Chondrocyte (in vitro differentiated cells): ENCODE results near the gene ZNF664. TPM values are rescaled to one million over a fixed set of nuclear protein-coding genes. Genes with fewer than 3 reads are reported as not detected.

Experiments
- DNase-seq: peaks from one replicate; pipeline ENCODE4 v3.0.0; 2021; ENCODE audit warnings: mixed read lengths, low spot score
- H3K27ac Mint-ChIP-seq: one replicate; pipeline ENCODE4 v1.8.0; 2021; ENCODE audit warnings: mild to moderate bottlenecking, moderate library complexity, mixed read lengths; ENCODE audit not compliant: unreplicated experiment
- H3K27me3 Mint-ChIP-seq: 2 replicates; pipeline ENCODE4 v1.8.0; 2021; ENCODE audit warnings: low read depth, mixed read lengths
- H3K36me3 Mint-ChIP-seq: 2 replicates; pipeline ENCODE4 v1.8.0; 2021; ENCODE audit warnings: low read depth, mixed read lengths
- H3K4me1 Mint-ChIP-seq: 2 replicates; pipeline ENCODE4 v1.8.0; 2021; ENCODE audit warnings: low read depth, mild to moderate bottlenecking, mixed read lengths
- H3K4me3 Mint-ChIP-seq: one replicate; pipeline ENCODE4 v1.8.0; 2021; ENCODE audit warnings: mild to moderate bottlenecking, moderate library complexity, mixed read lengths; ENCODE audit not compliant: unreplicated experiment
- H3K9me3 Mint-ChIP-seq: 2 replicates; pipeline ENCODE4 v1.8.0; 2021; ENCODE audit warnings: low read depth, mixed read lengths
- CTCF ChIP-seq: fragments of 200-600 bp; sonication (generic); IDR thresholded peaks from 2 replicates; pipeline ENCODE4 v1.5.0; 2021; ENCODE audit warnings: antibody characterized with exemption, mild to moderate bottlenecking, moderate library complexity
- total RNA-seq: library from RNA; stranded (reverse); gene quantifications from 3 replicates; pipeline ENCODE4 v1.2.1, GENCODE V29; 2021

ZNF664 gene
- total RNA-seq, 1 donor from 2014 or later = 88.0 TPM

GRCh38 chr12:123979566-123979965 is 6.6 kb downstream of the ZNF664 start:
- H3K4me1 Mint-ChIP-seq = peaks cover 23% of the 10 kb centered on the region
- H3K4me3 Mint-ChIP-seq = no peak overlapping the region
- no peak for TF ChIP-seq CTCF
- peaks cover 8% of the 10 kb centered on the region for H3K36me3 Mint-ChIP-seq
- no peaks in the 10 kb centered on the region for H3K27me3 Mint-ChIP-seq
- no peak for DNase-seq
- H3K9me3 Mint-ChIP-seq = no peaks in the 10 kb centered on the region
- H3K27ac Mint-ChIP-seq = no peak overlapping the region

- H3K9me3 Mint-ChIP-seq = no peaks in the 10 kb centered on the region
- no peak overlapping the region for H3K4me3 Mint-ChIP-seq
- H3K27me3 Mint-ChIP-seq = no peaks in the 10 kb centered on the region
- no peak overlapping the region for H3K27ac Mint-ChIP-seq
- no peak for TF ChIP-seq CTCF
- peaks cover 29% of the 10 kb centered on the region for H3K4me1 Mint-ChIP-seq
- no peak for DNase-seq
- peaks cover 3% of the 10 kb centered on the region for H3K36me3 Mint-ChIP-seq
Observed at GRCh38 chr12:123982269-123982668, 9.3 kb downstream of the ZNF664 start.

GRCh38 chr12:123983822-123984485 is 10.9 kb downstream of the ZNF664 start:
- Mint-ChIP-seq H3K27me3 (no peaks in the 10 kb centered on the region), H3K36me3 (peaks cover 14% of the 10 kb centered on the region), H3K4me1 (peaks cover 38% of the 10 kb centered on the region), H3K4me3 (no peak overlapping the region), H3K9me3 (no peaks in the 10 kb centered on the region), H3K27ac (no peak overlapping the region)
- DNase-seq = no peak
- TF ChIP-seq CTCF = peak; percentile 83

- no peak overlapping the region for H3K4me3 Mint-ChIP-seq
- H3K36me3 Mint-ChIP-seq = peaks cover 19% of the 10 kb centered on the region
- H3K27ac Mint-ChIP-seq = peak overlapping the region; percentile 24
- no peaks in the 10 kb centered on the region for H3K27me3 Mint-ChIP-seq
- H3K4me1 Mint-ChIP-seq = peaks cover 43% of the 10 kb centered on the region
- DNase-seq = no peak
- no peak for TF ChIP-seq CTCF
- no peaks in the 10 kb centered on the region for H3K9me3 Mint-ChIP-seq
Observed at GRCh38 chr12:123984903-123985302, 11.9 kb downstream of the ZNF664 start.

- H3K4me1 Mint-ChIP-seq = peaks cover 55% of the 10 kb centered on the region
- H3K27me3 Mint-ChIP-seq = no peaks in the 10 kb centered on the region
- TF ChIP-seq CTCF = no peak
- no peaks in the 10 kb centered on the region for H3K9me3 Mint-ChIP-seq
- peak overlapping the region; percentile 79 for H3K27ac Mint-ChIP-seq
- peaks cover 18% of the 10 kb centered on the region for H3K36me3 Mint-ChIP-seq
- H3K4me3 Mint-ChIP-seq = no peak overlapping the region
- no peak for DNase-seq
Observed at GRCh38 chr12:123986374-123986965, 13.5 kb downstream of the ZNF664 start.
